A673 (cell line): ENCODE measurements around the gene STYXL1.

Experiments
- CTCF ChIP-seq: fragments of 300-800, 200-600 bp; sonication (generic); conservative IDR thresholded peaks from 2 replicates; pipeline ENCODE4 v1.5.1; 2017; ENCODE audit warnings: low read depth, mild to moderate bottlenecking, antibody characterized with exemption, low read length, moderate library complexity, mixed read lengths
- EZH2 ChIP-seq: fragments of 200-600 bp; sonication (generic); IDR thresholded peaks from 2 replicates; pipeline ENCODE4 v1.6.1; 2017; ENCODE audit warnings: borderline replicate concordance, low read depth, mild to moderate bottlenecking, mixed read lengths, antibody characterized with exemption, low read length; ENCODE audit not compliant: poor library complexity, severe bottlenecking

GRCh38 chr7:75955331-75955955, 92.4 kb downstream of the STYXL1 start:
- TF ChIP-seq EZH2 (no peak), CTCF (no peak)
